Fibroblast of lung (primary cell): Measurements from ENCODE around the gene ASB6. TPM values are rescaled to one million over a fixed set of nuclear protein-coding genes. Genes with fewer than 3 reads are reported as not detected.

Experiments used
- DNase-seq, 2 donors: peaks; one replicate each; pipeline versions ENCODE4 v3.0.0 to v3.0.0-alpha.2; 2010; ENCODE audit warnings: low read depth in 2 of 2
- H2AFZ ChIP-seq: 2 replicates; pipeline ENCODE4 v1.5.1; 2012; ENCODE audit warnings: low read length, control low read depth, inconsistent platforms
- H3K27ac ChIP-seq: 2 replicates; pipeline ENCODE4 v1.5.1; 2011; ENCODE audit warnings: low read length, control low read depth; ENCODE audit not compliant: insufficient read depth
- H3K27me3 ChIP-seq: 2 replicates; pipeline ENCODE4 v1.5.1; 2011; ENCODE audit warnings: mild to moderate bottlenecking, low read length; ENCODE audit not compliant: control insufficient read depth, insufficient read depth
- H3K36me3 ChIP-seq: 2 replicates; pipeline ENCODE4 v1.5.1; 2011; ENCODE audit warnings: low read length; ENCODE audit not compliant: control insufficient read depth, insufficient read depth
- H3K4me1 ChIP-seq: 2 replicates; pipeline ENCODE4 v1.5.1; 2011; ENCODE audit warnings: low read length; ENCODE audit not compliant: control insufficient read depth, insufficient read depth; ENCODE audit errors: extremely low read depth
- H3K4me2 ChIP-seq: 2 replicates; pipeline ENCODE4 v1.5.1; 2011; ENCODE audit warnings: low read length, control low read depth; ENCODE audit not compliant: insufficient read depth; ENCODE audit errors: extremely low read depth
- H3K4me3 ChIP-seq, 4 experiments: fragments of 200-600 bp in 1 of 4; sonication (generic) in 1 of 4; replicated peaks in 1 of 4; 2 replicates each; pipeline ENCODE4 v1.5.1; 2011 to 2016; ENCODE audit warnings: low read length in 4 of 4, low read depth in 3 of 4, mild to moderate bottlenecking in 3 of 4, control low read depth in 2 of 4, inconsistent platforms in 1 of 4, mixed read lengths in 1 of 4; ENCODE audit not compliant: insufficient read depth in 1 of 4; ENCODE audit errors: control extremely low read depth in 1 of 4
- H3K79me2 ChIP-seq: 2 replicates; pipeline ENCODE4 v1.5.1; 2012; ENCODE audit warnings: mild to moderate bottlenecking, low read length, inconsistent platforms; ENCODE audit not compliant: control insufficient read depth, insufficient read depth
- H3K9ac ChIP-seq: 2 replicates; pipeline ENCODE4 v1.5.1; 2011; ENCODE audit warnings: mild to moderate bottlenecking, low read length, control low read depth; ENCODE audit not compliant: insufficient read depth
- H3K9me3 ChIP-seq: 2 replicates; pipeline ENCODE4 v1.5.1; 2012; ENCODE audit warnings: low read depth, low read length; ENCODE audit not compliant: control insufficient read depth, insufficient read depth
- H4K20me1 ChIP-seq: 2 replicates; pipeline ENCODE4 v1.5.1; 2011; ENCODE audit warnings: low read length; ENCODE audit not compliant: control insufficient read depth, insufficient read depth; ENCODE audit errors: extremely low read depth
- EZH2 ChIP-seq: IDR thresholded peaks from 2 replicates; pipeline ENCODE4 v1.5.1; 2012; ENCODE audit warnings: low read length, control low read depth, mild to moderate bottlenecking; ENCODE audit errors: missing control alignments
- polyA plus RNA-seq, 2 donors: library from polyadenylated mRNA; depleted of rRNA in 1 of 2; stranded (reverse) in 1 of 2; unstranded in 1 of 2; fragments of >200 nt; gene quantifications; 2 replicates each; pipeline ENCODE4 v1.2.1, GENCODE V29; 2011 to 2012; ENCODE audit warnings: missing spikeins in 1 of 2
- total RNA-seq: library from RNA; depleted of rRNA; stranded (reverse); fragments of >200 nt; gene quantifications from 2 replicates; pipeline ENCODE4 v1.2.1, GENCODE V29; 2014
- TF ChIP-seq, protein P1 (sequence below), 2 donors: IDR thresholded peaks in 1 of 2; conservative IDR thresholded peaks in 1 of 2; 1 replicate in 1 of 2; 2 replicates in 1 of 2; pipeline ENCODE4 v1.5.1; 2011 to 2012; ENCODE audit warnings: low read length in 2 of 2, control low read depth in 1 of 2, inconsistent platforms in 1 of 2, low read depth in 1 of 2, mild to moderate bottlenecking in 1 of 2

Gene ASB6
- total and polyA plus RNA-seq, 2 donors (not counting 1 experiment from before 2014, with no cell fraction given) = 14.4 to 15.4 TPM

DNA sequence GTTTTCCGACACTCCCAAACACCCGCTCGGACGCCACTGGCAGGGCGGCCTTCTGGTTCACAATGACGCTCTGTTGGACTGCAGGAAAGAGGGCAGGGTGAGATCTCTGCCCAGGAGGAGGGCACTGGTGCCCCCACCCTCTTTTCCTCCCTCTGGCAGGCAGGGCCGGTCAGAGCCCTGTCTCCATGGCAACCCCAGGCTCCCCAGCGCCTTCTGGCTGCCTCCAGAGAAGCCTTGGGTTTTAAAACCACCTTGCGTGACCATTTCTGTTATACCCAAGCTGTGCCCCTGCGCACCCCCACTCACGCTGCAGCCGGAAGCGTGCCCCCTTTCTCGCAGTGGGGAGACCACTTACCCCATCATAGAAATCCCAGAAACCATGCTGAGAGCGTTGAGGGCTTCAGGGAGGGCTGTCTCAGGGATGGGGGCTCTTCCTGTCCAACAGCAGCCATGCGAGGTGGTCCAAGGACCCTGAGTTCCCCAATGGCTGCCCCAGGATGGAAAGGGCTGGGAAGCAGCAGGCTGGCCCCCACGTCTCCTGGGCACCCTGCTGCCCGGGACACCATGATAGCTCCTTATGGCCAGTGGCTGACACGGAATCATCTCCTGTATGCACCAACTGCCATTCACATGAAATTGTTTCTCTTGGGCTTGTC, 28.3 kb downstream of the ASB6 start:
- no peaks in the 10 kb centered on the region for H3K79me2 ChIP-seq
- DNase-seq = no peak
- no peaks in the 10 kb centered on the region for H3K36me3 ChIP-seq
- H3K4me2 ChIP-seq = no peak overlapping the region
- H3K27me3 ChIP-seq = no peaks in the 10 kb centered on the region
- H3K9me3 ChIP-seq = no peaks in the 10 kb centered on the region
- H4K20me1 ChIP-seq = no peaks in the 10 kb centered on the region
- H3K27ac ChIP-seq = no peak overlapping the region
- H2AFZ ChIP-seq = no peak overlapping the region
- H3K4me3 ChIP-seq = no peak overlapping the region
- H3K4me1 ChIP-seq = peaks cover 15% of the 10 kb centered on the region
- no peak overlapping the region for H3K9ac ChIP-seq
- TF ChIP-seq, protein P1, sequence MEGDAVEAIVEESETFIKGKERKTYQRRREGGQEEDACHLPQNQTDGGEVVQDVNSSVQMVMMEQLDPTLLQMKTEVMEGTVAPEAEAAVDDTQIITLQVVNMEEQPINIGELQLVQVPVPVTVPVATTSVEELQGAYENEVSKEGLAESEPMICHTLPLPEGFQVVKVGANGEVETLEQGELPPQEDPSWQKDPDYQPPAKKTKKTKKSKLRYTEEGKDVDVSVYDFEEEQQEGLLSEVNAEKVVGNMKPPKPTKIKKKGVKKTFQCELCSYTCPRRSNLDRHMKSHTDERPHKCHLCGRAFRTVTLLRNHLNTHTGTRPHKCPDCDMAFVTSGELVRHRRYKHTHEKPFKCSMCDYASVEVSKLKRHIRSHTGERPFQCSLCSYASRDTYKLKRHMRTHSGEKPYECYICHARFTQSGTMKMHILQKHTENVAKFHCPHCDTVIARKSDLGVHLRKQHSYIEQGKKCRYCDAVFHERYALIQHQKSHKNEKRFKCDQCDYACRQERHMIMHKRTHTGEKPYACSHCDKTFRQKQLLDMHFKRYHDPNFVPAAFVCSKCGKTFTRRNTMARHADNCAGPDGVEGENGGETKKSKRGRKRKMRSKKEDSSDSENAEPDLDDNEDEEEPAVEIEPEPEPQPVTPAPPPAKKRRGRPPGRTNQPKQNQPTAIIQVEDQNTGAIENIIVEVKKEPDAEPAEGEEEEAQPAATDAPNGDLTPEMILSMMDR (conservative IDR thresholded peaks at IDR 0.05 in 1 of 2, IDR thresholded peaks at IDR 0.05 in 1 of 2; ENCODE audit: low read depth in 1 of 2, low read length in 2 of 2) = no peak
- no peak for TF ChIP-seq EZH2

DNA sequence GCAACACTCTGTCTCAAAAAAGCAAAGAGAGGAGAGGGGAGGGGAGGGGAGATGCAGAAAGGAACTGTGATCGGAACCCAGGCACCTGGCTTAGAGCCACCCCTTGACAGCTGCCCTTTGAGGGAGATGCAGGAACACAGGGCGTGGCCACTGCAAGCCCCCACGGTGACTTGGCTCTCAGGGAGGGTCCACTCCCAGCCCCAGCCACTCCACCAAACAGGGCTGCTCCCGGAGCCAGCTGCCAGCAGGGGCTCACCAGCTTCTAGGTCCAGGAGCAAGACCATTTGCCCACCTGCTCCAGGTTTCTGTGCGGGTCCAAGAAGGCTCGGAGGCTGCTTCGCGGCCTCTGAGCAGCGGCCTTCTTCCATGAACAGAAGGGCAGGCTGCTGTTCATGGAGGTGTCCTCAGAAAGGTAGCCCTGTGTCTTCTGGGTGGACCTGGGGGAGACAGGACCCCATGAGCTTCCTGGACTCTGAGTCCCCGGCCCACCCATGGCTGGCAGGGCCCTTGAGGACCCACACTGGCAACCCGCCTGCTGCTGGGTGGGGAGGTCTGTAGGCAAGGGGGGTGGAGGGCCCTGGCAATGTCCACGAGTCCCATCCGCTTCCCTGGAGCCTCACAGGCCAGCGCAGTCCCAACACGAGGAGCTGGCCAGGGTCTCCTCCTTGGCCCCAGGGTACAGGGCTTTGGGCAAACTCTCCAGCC, 29.0 kb downstream of the ASB6 start:
- DNase-seq = no peak
- TF ChIP-seq EZH2 = no peak
- TF ChIP-seq, protein P1 (conservative IDR thresholded peaks at IDR 0.05 in 1 of 2, IDR thresholded peaks at IDR 0.05 in 1 of 2; ENCODE audit: low read depth in 1 of 2, low read length in 2 of 2) = no peak
- no peak overlapping the region for H3K4me3 ChIP-seq
- H3K27me3 ChIP-seq = no peaks in the 10 kb centered on the region
- no peaks in the 10 kb centered on the region for H3K9me3 ChIP-seq
- peaks cover 20% of the 10 kb centered on the region for H3K4me1 ChIP-seq
- no peak overlapping the region for H2AFZ ChIP-seq
- H3K4me2 ChIP-seq = no peak overlapping the region
- no peaks in the 10 kb centered on the region for H3K36me3 ChIP-seq
- no peak overlapping the region for H3K9ac ChIP-seq
- H3K27ac ChIP-seq = no peak overlapping the region
- no peaks in the 10 kb centered on the region for H4K20me1 ChIP-seq
- no peaks in the 10 kb centered on the region for H3K79me2 ChIP-seq

DNA sequence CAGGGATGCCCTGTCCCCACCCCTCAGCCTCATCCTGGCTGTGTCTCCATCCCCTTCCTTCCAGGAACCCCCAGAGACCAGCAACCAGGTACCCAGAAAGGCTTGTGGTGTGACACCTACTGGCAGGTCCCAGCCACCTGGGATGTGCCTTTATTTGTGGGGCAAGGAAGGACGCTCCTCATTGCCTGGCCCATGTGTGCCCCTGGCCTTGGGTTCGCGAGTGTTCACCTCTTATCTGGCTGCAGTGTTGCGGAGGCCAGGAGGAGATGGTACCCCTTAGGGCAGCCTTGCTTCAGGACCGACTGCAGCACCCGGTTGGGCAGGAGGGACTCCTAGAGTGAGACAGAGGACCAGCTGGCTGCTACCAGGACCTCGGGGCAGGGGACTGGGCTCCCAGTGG, 29.8 kb downstream of the ASB6 start:
- no peaks in the 10 kb centered on the region for H4K20me1 ChIP-seq
- peaks cover 20% of the 10 kb centered on the region for H3K4me1 ChIP-seq
- no peak for DNase-seq
- no peaks in the 10 kb centered on the region for H3K9me3 ChIP-seq
- H3K27me3 ChIP-seq = no peaks in the 10 kb centered on the region
- H3K79me2 ChIP-seq = no peaks in the 10 kb centered on the region
- H3K36me3 ChIP-seq = no peaks in the 10 kb centered on the region
- TF ChIP-seq, protein P1 (conservative IDR thresholded peaks at IDR 0.05 in 1 of 2, IDR thresholded peaks at IDR 0.05 in 1 of 2; ENCODE audit: low read depth in 1 of 2, low read length in 2 of 2) = no peak
- no peak for TF ChIP-seq EZH2
- no peak overlapping the region for H2AFZ ChIP-seq
- H3K4me3 ChIP-seq = no peak overlapping the region
- no peak overlapping the region for H3K9ac ChIP-seq
- no peak overlapping the region for H3K4me2 ChIP-seq
- no peak overlapping the region for H3K27ac ChIP-seq
